NB4 (cell line): Measurements from ENCODE around the gene CDK5R2.
A peak's percentile ranks its signal among the peaks of the same experiment; 100 is the strongest.

Experiments
- DNase-seq: peaks from one replicate; pipeline ENCODE4 v3.0.0; 2010; ENCODE audit warnings: low read depth
- H3K4me3 ChIP-seq: one replicate; pipeline ENCODE4 v1.5.1; 2011; ENCODE audit warnings: mild to moderate bottlenecking, low read depth, low read length, moderate library complexity
- CTCF ChIP-seq: IDR thresholded peaks from one replicate; pipeline ENCODE4 v1.5.1; 2012; ENCODE audit warnings: low read depth, low read length
- MAX ChIP-seq: IDR thresholded peaks from 2 replicates; pipeline ENCODE4 v1.6.1; 2011; ENCODE audit warnings: low read depth, low read length
- MYC ChIP-seq: IDR thresholded peaks from 2 replicates; pipeline ENCODE4 v1.6.1; 2011; ENCODE audit warnings: low read depth, low read length
- POLR2A ChIP-seq: IDR thresholded peaks from 2 replicates; pipeline ENCODE4 v1.6.1; 2011; ENCODE audit warnings: mild to moderate bottlenecking; ENCODE audit not compliant: insufficient read length; ENCODE audit errors: extremely low read depth

The CDK5R2 gene

GRCh38 chr2:218964041-218964771 lies 4.7 kb downstream of the CDK5R2 start:
- no peak overlapping the region for H3K4me3 ChIP-seq
- TF ChIP-seq MAX (no peak), CTCF (no peak), POLR2A (no peak), MYC (no peak)
- no peak for DNase-seq

- DNase-seq, result no peak
- H3K4me3 ChIP-seq, result no peak overlapping the region
- TF ChIP-seq MAX (no peak), MYC (no peak), CTCF (no peak), POLR2A (no peak)
These were observed 11.4 kb downstream of the CDK5R2 start for GRCh38 chr2:218970894-218971293.

- H3K4me3 ChIP-seq, result no peak overlapping the region
- DNase-seq, result no peak
- TF ChIP-seq POLR2A (no peak), MYC (no peak), MAX (no peak), CTCF (no peak)
These were observed 15.8 kb downstream of the CDK5R2 start for GRCh38 chr2:218975060-218975777.

GRCh38 chr2:218979846-218980734 lies 20.6 kb downstream of the CDK5R2 start:
- peak; percentile 88 for DNase-seq
- H3K4me3 ChIP-seq, result no peak overlapping the region
- no peak for TF ChIP-seq MAX
- TF ChIP-seq CTCF, result peak; percentile 77

- TF ChIP-seq MYC, result no peak
- TF ChIP-seq MAX, result no peak
- TF ChIP-seq CTCF, result no peak
- no peak for TF ChIP-seq POLR2A
- peak; percentile 40 for DNase-seq
- no peak overlapping the region for H3K4me3 ChIP-seq
These were observed 21.4 kb downstream of the CDK5R2 start for GRCh38 chr2:218980735-218981389.
